ENCODE measurements around the gene C9. TPM values are rescaled to one million over a fixed set of nuclear protein-coding genes. Genes with fewer than 3 reads are reported as not detected.
"Not testable (repeated sequence)": the region's sequence is repeated elsewhere in the genome, so short reads cannot be mapped to it uniquely, and the experiment has no call there.

The C9 gene
- total RNA-seq, 1 donor from 2014 or later, result 0.24 TPM

GRCh38 chr5:39264528-39264927, 99.8 kb downstream of the C9 start:
- no peak for DNase-seq (ENCODE audit: low spot score)

GRCh38 chr5:39262981-39263380, 101.3 kb downstream of the C9 start:
- no peak for DNase-seq (ENCODE audit: low spot score)

GRCh38 chr5:39260095-39260494, 104.2 kb downstream of the C9 start:
- DNase-seq (ENCODE audit: low spot score), result no peak

GRCh38 chr5:39257554-39257953, 106.7 kb downstream of the C9 start:
- DNase-seq (ENCODE audit: low spot score), result no peak

- DNase-seq (ENCODE audit: low spot score), result no peak
Observed at GRCh38 chr5:39256477-39257235, 107.6 kb downstream of the C9 start.

DNA sequence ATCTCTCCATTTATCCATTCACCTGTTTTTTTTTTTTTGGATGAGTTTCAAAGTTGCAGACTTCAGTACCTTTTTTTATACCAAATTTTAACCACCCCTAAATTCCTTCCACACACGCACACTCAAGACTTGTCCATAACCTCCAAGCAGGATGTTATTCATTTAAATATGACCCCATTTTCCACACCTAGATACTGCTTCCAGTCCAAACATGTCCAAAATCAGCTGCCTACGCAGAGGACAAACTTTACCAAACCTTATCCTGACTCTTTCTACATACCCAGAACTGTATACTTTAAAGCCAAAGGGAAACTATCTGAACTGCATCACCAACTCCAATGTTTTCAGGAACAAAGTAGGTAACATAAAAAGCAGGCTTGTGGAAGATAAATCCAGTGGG, 108.9 kb downstream of the C9 start:
- DNase-seq (ENCODE audit: low spot score), result no peak

GRCh38 chr5:39254671-39255070, 109.6 kb downstream of the C9 start:
- no peak for DNase-seq (ENCODE audit: low spot score)

DNA sequence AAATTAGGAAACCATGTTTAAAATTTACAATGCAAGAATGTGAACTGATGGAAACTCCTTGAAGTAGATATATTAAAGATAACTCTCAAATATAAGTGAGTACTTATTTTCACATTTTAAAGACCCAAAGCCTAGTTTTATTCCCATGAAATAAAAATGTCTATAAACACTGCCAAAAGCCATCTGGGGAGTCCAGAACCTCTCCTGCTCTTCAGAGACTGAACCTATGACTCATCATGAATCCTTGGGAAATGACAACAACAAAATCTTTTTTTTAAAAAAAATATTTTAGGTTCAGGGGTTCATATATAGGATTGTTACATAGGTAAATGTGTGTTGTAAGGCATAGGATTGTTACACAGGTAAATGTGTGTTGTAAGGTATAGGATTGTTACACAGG, 111.1 kb downstream of the C9 start:
- DNase-seq (ENCODE audit: low spot score), result peak; percentile 53

DNA sequence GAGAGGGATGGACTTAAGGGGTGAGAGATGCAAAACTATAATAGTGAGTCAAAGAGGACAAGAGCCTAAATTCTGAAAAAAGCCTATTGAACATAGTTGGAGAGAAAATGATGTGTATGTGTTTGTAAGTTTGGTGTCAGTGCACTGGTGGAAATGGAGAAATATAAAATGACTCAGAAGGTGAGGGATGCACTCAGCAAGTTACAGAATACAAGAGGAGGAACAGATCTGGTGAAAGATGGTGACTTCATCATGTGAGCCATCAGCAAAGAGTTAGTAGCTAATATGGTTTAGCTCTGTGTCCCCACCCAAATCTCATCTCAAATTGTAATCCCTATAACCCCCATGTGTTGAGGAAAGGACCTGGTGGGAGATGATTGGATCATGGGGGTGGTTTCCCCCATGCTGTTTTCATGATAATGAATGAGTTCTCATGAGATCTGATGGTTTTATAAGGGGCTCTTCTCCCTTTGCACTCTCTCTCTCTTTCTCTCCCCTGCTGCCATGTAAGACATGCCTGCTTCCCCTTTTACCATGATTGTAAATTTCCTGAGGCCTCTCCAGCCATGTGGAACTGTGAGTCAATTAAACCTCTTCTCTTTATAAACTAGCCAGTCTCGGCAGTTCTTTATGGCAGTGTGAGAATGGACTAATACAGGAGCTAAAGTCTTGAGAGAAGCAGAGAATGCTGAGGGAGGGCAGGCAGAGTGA, 114.6 kb downstream of the C9 start:
- no peak for DNase-seq (ENCODE audit: low spot score)

DNA sequence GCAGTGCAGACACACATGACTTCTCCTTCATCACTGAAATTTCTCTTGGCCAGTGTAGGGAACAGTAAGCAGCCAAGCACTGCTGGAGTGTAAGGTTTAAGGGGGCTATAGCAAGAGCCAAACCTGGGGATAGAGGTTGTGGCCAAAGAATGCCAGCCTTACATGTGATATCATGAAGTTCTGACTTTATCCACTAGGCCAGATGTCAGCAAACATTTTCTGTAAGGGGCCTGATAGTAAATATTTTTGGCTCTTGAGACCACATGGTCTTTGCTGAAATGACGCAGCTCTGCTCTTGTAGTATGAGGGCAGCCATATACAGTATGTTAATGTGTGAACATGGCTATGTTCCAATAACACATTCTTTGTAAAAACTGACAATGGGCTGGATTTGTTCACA, 115.2 kb downstream of the C9 start:
- DNase-seq (ENCODE audit: low spot score), result no peak

GRCh38 chr5:39240750-39241149, 123.5 kb downstream of the C9 start:
- no peak for DNase-seq (ENCODE audit: low spot score)

DNA sequence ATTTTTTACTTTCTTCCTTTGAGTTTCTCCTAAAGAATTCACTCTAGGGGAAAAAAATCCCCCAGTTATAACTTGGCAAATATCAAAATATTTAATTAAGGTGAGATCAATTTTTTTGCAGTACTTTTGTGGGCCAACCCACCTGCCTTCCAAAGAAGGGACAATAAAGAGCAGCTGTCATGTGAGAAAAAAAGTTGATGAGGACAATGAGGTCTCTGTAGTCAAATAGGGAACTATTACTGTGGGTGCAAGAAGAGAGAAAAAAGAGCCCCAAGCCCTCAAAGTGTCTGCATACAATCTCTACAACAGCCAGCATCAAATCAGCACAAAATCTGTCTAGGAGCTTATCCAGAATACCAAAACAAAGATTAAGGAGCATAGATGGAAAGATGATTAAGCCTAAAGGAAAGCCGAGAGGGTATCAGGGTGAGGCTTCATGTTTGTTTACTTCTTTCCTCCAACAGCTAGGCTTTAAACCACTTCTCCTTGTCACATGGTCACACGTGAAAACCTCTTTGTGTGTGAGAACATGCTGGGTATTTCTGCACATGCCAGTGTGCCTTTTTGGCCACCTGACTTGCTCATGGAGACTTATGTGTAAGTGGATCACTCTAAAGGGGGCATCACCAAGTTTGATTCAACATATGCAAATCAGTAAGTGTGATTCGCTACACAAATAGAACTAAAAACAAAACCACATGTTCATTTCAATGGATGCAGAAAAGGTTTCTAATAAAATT, 125.8 kb downstream of the C9 start:
- no peak for DNase-seq (ENCODE audit: low spot score)

- DNase-seq (ENCODE audit: low spot score), result no peak
Observed at GRCh38 chr5:39236718-39237117, 127.6 kb downstream of the C9 start.

DNA sequence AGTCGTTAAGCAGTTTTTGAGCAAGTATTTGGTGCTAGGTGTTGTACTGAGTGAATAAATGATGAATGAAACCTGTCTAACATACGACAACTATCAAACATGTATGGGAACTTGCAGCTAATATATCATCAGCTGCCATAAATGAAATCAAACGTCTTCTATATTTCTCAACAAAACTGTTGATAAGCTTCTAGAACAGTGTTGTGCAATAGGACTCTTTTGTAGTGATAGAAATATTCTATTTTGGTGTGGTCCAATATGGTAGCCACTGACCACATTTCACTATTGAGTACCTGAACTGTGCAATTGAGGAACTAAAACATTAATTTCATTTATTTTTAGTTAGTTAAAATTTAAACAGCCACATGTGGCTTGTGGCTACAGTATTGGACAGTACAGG, 128.6 kb downstream of the C9 start:
- no peak for DNase-seq (ENCODE audit: low spot score)

DNA sequence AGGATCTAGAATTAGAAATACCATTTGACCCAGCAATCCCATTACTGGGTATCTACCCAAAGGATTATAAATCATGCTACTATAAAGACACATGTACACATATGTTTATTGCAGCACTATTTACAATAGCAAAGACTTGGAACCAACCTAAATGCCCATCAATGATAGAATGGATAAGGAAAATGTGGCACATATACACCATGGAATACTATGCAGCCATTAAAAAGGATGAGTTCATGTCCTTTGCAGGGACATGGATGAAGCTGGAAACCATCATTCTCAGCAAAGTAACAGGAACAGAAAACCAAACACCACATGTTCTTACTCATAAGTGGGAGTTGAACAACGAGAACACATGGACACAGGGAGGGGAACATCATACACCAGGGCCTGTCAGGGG, 129.8 kb downstream of the C9 start:
- DNase-seq (ENCODE audit: low spot score), result not testable (repeated sequence)

Other genes with a start within 250 kb of the C9 start
- 14.9 TPM for gene FYB1, start 144.9 kb downstream of the C9 start, total RNA-seq (ENCODE audit: insufficient read depth, low replicate concordance)
- gene DAB2, start 60.5 kb upstream of the C9 start, total RNA-seq (ENCODE audit: insufficient read depth, low replicate concordance), result 87.9 TPM